NT2/D1 (cell line): ENCODE measurements around the gene IFITM5.

Experiments
- SUZ12 ChIP-seq: IDR thresholded peaks from 2 replicates; pipeline ENCODE4 v1.6.1; 2011; ENCODE audit not compliant: insufficient read length, insufficient read depth; ENCODE audit errors: extremely low read depth
- YY1 ChIP-seq: IDR thresholded peaks from 2 replicates; pipeline ENCODE4 v1.6.1; 2011; ENCODE audit not compliant: insufficient read length, insufficient read depth

- no peak for TF ChIP-seq YY1
- TF ChIP-seq SUZ12 = no peak
These were observed 20.0 kb downstream of the IFITM5 start for GRCh38 chr11:279040-279965.
